H9 (cell line): Measurements from ENCODE around the gene SNX25. TPM values are rescaled to one million over a fixed set of nuclear protein-coding genes. Genes with fewer than 3 reads are reported as not detected.

Source experiments
- DNase-seq: peaks from one replicate; pipeline ENCODE4 v3.0.0-alpha.2; 2017
- H2AFZ ChIP-seq: one replicate; pipeline ENCODE4 v1.6.1; 2013; ENCODE audit warnings: mild to moderate bottlenecking, low read length, control low read depth, moderate library complexity
- H2AK5ac ChIP-seq: 2 replicates; pipeline ENCODE4 v1.6.1; 2013; ENCODE audit warnings: low read length, control low read depth, mixed read lengths; ENCODE audit not compliant: insufficient read length
- H2BK120ac ChIP-seq: one replicate; pipeline ENCODE4 v1.6.1; 2013; ENCODE audit warnings: low read depth, mild to moderate bottlenecking, low read length, control low read depth, inconsistent platforms; ENCODE audit not compliant: poor library complexity, severe bottlenecking
- H2BK12ac ChIP-seq: 2 replicates; pipeline ENCODE4 v1.6.1; 2013; ENCODE audit warnings: low read length, control low read depth, mixed read lengths, low read depth; ENCODE audit not compliant: insufficient read length
- H2BK15ac ChIP-seq: 2 replicates; pipeline ENCODE4 v1.6.1; 2013; ENCODE audit warnings: low read depth, low read length, control low read depth
- H2BK20ac ChIP-seq: one replicate; pipeline ENCODE4 v1.6.1; 2013; ENCODE audit warnings: low read depth, mild to moderate bottlenecking, low read length, control low read depth, inconsistent platforms; ENCODE audit not compliant: poor library complexity, severe bottlenecking
- H2BK5ac ChIP-seq: 2 replicates; pipeline ENCODE4 v1.6.1; 2013; ENCODE audit warnings: low read length, control low read depth, mixed read lengths; ENCODE audit not compliant: insufficient read length
- H3K14ac ChIP-seq: 2 replicates; pipeline ENCODE4 v1.6.1; 2013; ENCODE audit warnings: low read length, control low read depth; ENCODE audit not compliant: insufficient read depth
- H3K18ac ChIP-seq: 2 replicates; pipeline ENCODE4 v1.6.1; 2013; ENCODE audit warnings: low read depth, mild to moderate bottlenecking, mixed read lengths, low read length, control low read depth; ENCODE audit not compliant: insufficient read length
- H3K23ac ChIP-seq: 2 replicates; pipeline ENCODE4 v1.6.1; 2013; ENCODE audit warnings: low read length, control low read depth, mixed read lengths, low read depth; ENCODE audit not compliant: insufficient read length
- H3K23me2 ChIP-seq: 2 replicates; pipeline ENCODE4 v1.6.1; 2013; ENCODE audit warnings: low read depth, mild to moderate bottlenecking, mixed read lengths, low read length, control low read depth; ENCODE audit not compliant: insufficient read length, poor library complexity, severe bottlenecking
- H3K27ac ChIP-seq: 2 replicates; pipeline ENCODE4 v1.5.1; 2013; ENCODE audit warnings: low read length, control low read depth, mixed read lengths, low read depth; ENCODE audit not compliant: insufficient read length
- H3K27me3 ChIP-seq: 2 replicates; pipeline ENCODE4 v1.6.1; 2013; ENCODE audit warnings: low read length, control low read depth, inconsistent platforms; ENCODE audit not compliant: insufficient read depth
- H3K4ac ChIP-seq: 2 replicates; pipeline ENCODE4 v1.6.1; 2013; ENCODE audit warnings: low read depth, mild to moderate bottlenecking, control low read depth, inconsistent platforms, low read length, moderate library complexity
- H3K4me1 ChIP-seq: 2 replicates; pipeline ENCODE4 v1.6.1; 2013; ENCODE audit warnings: low read length, control low read depth, inconsistent platforms; ENCODE audit not compliant: insufficient read depth
- H3K4me2 ChIP-seq: 2 replicates; pipeline ENCODE4 v1.6.1; 2013; ENCODE audit warnings: low read length, control low read depth, mixed read lengths; ENCODE audit not compliant: insufficient read length, insufficient read depth
- H3K56ac ChIP-seq: 2 replicates; pipeline ENCODE4 v1.6.1; 2013; ENCODE audit warnings: low read depth, mild to moderate bottlenecking, mixed read lengths, low read length, control low read depth; ENCODE audit not compliant: insufficient read length
- H3K79me1 ChIP-seq: 2 replicates; pipeline ENCODE4 v1.6.1; 2013; ENCODE audit warnings: low read depth, mild to moderate bottlenecking, moderate library complexity, low read length, control low read depth, inconsistent platforms; ENCODE audit not compliant: insufficient read depth, poor library complexity, severe bottlenecking
- H3K79me2 ChIP-seq: 2 replicates; pipeline ENCODE4 v1.6.1; 2013; ENCODE audit warnings: low read length, control low read depth, inconsistent platforms; ENCODE audit not compliant: insufficient read depth
- H3K9ac ChIP-seq: 2 replicates; pipeline ENCODE4 v1.6.1; 2013; ENCODE audit warnings: low read length, control low read depth, mixed read lengths; ENCODE audit not compliant: insufficient read length; ENCODE audit errors: extremely low read depth
- H3K9me3 ChIP-seq: one replicate; pipeline ENCODE4 v1.6.1; 2013; ENCODE audit warnings: low read depth, low read length, inconsistent platforms; ENCODE audit not compliant: control insufficient read depth
- H3T11ph ChIP-seq: one replicate; pipeline ENCODE4 v1.6.1; 2013; ENCODE audit warnings: mild to moderate bottlenecking, low read length, control low read depth, inconsistent platforms
- H4K20me1 ChIP-seq: one replicate; pipeline ENCODE4 v1.6.1; 2013; ENCODE audit not compliant: control insufficient read depth, insufficient read length, insufficient read depth
- H4K5ac ChIP-seq: 2 replicates; pipeline ENCODE4 v1.6.1; 2013; ENCODE audit warnings: low read depth, mild to moderate bottlenecking, mixed read lengths, low read length, control low read depth; ENCODE audit not compliant: insufficient read length
- H4K8ac ChIP-seq: replicated peaks from 2 replicates; pipeline ENCODE4 v1.6.1; 2013; ENCODE audit warnings: low read length, control low read depth, mixed read lengths, low read depth; ENCODE audit not compliant: insufficient read length
- H4K91ac ChIP-seq: 2 replicates; pipeline ENCODE4 v1.6.1; 2013; ENCODE audit warnings: low read depth, mild to moderate bottlenecking, moderate library complexity, mixed read lengths, low read length, control low read depth; ENCODE audit not compliant: insufficient read length
- H3K27ac Mint-ChIP-seq, 3 experiments: 2 replicates in 2 of 3; 3 replicates in 1 of 3; pipeline ENCODE4 v1.8.0; 2020 to 2021; ENCODE audit warnings: mixed read lengths in 3 of 3, mild to moderate bottlenecking in 1 of 3, moderate library complexity in 1 of 3
- H3K27me3 Mint-ChIP-seq: 2 replicates; pipeline ENCODE4 v1.8.0; 2021; ENCODE audit warnings: low read depth, mild to moderate bottlenecking, moderate library complexity, mixed read lengths
- H3K36me3 Mint-ChIP-seq, 3 experiments: 2 replicates in 2 of 3; 3 replicates in 1 of 3; pipeline ENCODE4 v1.8.0; 2020 to 2021; ENCODE audit warnings: low read depth in 3 of 3, mixed read lengths in 3 of 3; ENCODE audit not compliant: insufficient read depth in 1 of 3
- H3K4me1 Mint-ChIP-seq, 2 experiments: 2 replicates each; pipeline ENCODE4 v1.8.0; 2020; ENCODE audit warnings: mixed read lengths in 2 of 2
- H3K4me3 Mint-ChIP-seq, 2 experiments: 2 replicates in 1 of 2; 3 replicates in 1 of 2; pipeline ENCODE4 v1.8.0; 2020 to 2021; ENCODE audit warnings: mild to moderate bottlenecking in 2 of 2, mixed read lengths in 2 of 2, moderate library complexity in 1 of 2
- H3K9me3 Mint-ChIP-seq, 2 experiments: 2 replicates in 1 of 2; 3 replicates in 1 of 2; pipeline ENCODE4 v1.8.0; 2020; ENCODE audit warnings: mild to moderate bottlenecking in 2 of 2, mixed read lengths in 2 of 2, moderate library complexity in 1 of 2
- CTCF ChIP-seq: fragments of 200-600 bp; sonication (generic); conservative IDR thresholded peaks from 3 replicates; pipeline ENCODE4 v1.8.0; 2021; ENCODE audit warnings: antibody characterized with exemption, mild to moderate bottlenecking
- WGBS: extraction: QIAGEN DNeasy Blood & Tissue Kit; methylation state at CpG from one replicate; pipeline ENCODE4 v1.1.7; 2013; ENCODE audit warnings: missing lambda C conversion rate, low lambda C conversion rate, mixed read lengths; ENCODE audit not compliant: insufficient read length; ENCODE audit errors: extremely low coverage; 5-methylcytosine and 5-hydroxymethylcytosine counted together
- total RNA-seq: library from RNA; stranded (reverse); gene quantifications from 2 replicates; pipeline ENCODE4 v1.2.1, GENCODE V29; 2021

Gene SNX25
- total RNA-seq, 1 experiment from 2014 or later: 28.2 TPM

DNA sequence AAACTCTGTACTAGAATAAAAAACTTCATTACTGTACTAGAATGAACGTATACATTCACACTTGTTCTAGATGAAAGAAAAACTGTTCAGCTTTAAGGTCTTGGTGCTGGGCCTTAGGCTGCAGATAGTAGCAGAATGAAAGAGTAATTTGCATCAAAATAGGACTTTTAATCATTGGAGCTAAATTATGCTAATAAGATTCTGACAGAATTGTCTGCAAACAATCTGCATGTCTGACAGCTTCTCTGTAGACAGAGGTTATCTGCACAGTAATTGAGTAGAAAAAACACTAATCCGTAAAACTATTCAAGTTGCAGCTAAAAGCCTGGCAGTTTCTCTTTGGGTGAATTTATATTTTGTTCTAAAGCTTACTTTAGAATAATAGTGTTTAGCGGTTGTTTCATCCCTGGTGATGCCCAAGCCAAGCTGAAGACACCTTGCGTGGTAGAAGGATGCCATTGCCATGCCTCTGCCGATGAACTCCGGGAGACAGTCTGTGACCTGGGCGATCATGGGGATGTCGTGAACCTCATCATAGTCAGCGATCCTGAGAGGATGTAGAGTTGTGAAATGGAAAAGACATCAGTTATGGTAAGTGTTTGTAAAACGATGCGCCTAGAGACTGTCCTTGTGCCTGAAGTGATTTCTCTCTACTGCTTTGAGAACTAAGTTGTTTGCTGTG, 161.0 kb downstream of the SNX25 start:
- Histone ChIP-seq H3K4me1 (no peaks in the 10 kb centered on the region; the same call in 1 of the 2 replicates), H2BK12ac (no peak overlapping the region), H3K27me3 (no peaks in the 10 kb centered on the region), H3K56ac (no peak overlapping the region), H4K20me1 (no peaks in the 10 kb centered on the region), H4K5ac (no peak overlapping the region), H3K4ac (no peak overlapping the region), H3K9me3 (no peaks in the 10 kb centered on the region), H3K27ac (no peak overlapping the region), H3T11ph (no peak overlapping the region), H2BK120ac (no peak overlapping the region), H4K8ac (no peak overlapping the region), H3K79me1 (no peaks in the 10 kb centered on the region), H2AK5ac (no peak overlapping the region), H2BK5ac (no peak overlapping the region), H3K18ac (no peak overlapping the region), H3K9ac (no peak overlapping the region), H3K79me2 (no peaks in the 10 kb centered on the region), H3K23ac (no peak overlapping the region), H2BK15ac (no peak overlapping the region), H4K91ac (no peak overlapping the region), H3K14ac (no peak overlapping the region), H3K23me2 (no peaks in the 10 kb centered on the region), H2BK20ac (no peak overlapping the region), H3K4me2 (no peak overlapping the region), H2AFZ (no peak overlapping the region)
- Mint-ChIP-seq H3K9me3 (no peaks in the 10 kb centered on the region), H3K27ac (peak overlapping the region in 1 of 3 experiments; percentile 72; a peak in 2 of 7 replicates), H3K4me3 (no peak overlapping the region), H3K36me3 (peaks cover 1 to 13% (median 10%) of the 10 kb centered on the region in 3 experiments; a peak in 4 of 7 replicates), H3K27me3 (no peaks in the 10 kb centered on the region), H3K4me1 (peaks cover 7 to 10% of the 10 kb centered on the region in 2 experiments; a peak in 3 of 4 replicates)
- DNase-seq: no peak
- WGBS: no CpG with 5 or more reads among the region's 11 CpGs
- no peak for TF ChIP-seq CTCF
